GM12865 (cell line): Measurements from ENCODE around the gene LAMB4.

Source experiments
- DNase-seq: peaks from one replicate; pipeline ENCODE4 v3.0.0; 2010; ENCODE audit warnings: low read depth
- H3K4me3 ChIP-seq: 2 replicates; pipeline ENCODE4 v1.5.1; 2011; ENCODE audit warnings: mild to moderate bottlenecking, low read depth, low read length, control low read depth
- CTCF ChIP-seq: IDR thresholded peaks from 2 replicates; pipeline ENCODE4 v1.5.1; 2011; ENCODE audit warnings: low read length, control low read depth, low read depth, inconsistent platforms; ENCODE audit not compliant: insufficient read depth; ENCODE audit errors: missing control alignments

The LAMB4 gene

DNA sequence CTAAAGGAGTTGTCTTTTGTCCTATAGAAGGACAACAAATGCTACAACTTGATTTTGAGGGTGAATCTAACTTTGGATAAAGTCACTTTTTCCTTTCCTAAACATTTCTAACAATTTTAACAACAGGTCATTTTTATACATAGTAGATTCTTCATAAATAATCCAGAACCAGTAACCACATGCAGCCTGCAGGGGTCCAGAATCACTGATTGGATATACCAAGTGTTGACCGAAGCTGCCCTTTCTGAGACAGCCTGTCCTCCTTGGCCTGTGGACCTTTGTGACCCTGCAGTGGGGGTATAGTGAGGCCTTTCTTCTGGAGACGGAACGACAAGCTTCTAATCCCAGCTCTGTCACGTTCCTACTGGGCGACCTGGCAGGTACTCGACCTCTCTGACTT is 34.8 kb upstream of the LAMB4 start:
- no peak for DNase-seq
- H3K4me3 ChIP-seq, result no peak overlapping the region
- no peak for TF ChIP-seq CTCF

GRCh38 chr7:108164342-108164741 is 34.2 kb upstream of the LAMB4 start:
- DNase-seq, result no peak
- H3K4me3 ChIP-seq, result no peak overlapping the region
- TF ChIP-seq CTCF, result no peak

GRCh38 chr7:108158776-108159175 is 28.6 kb upstream of the LAMB4 start:
- DNase-seq, result no peak
- H3K4me3 ChIP-seq, result no peak overlapping the region
- no peak for TF ChIP-seq CTCF

DNA sequence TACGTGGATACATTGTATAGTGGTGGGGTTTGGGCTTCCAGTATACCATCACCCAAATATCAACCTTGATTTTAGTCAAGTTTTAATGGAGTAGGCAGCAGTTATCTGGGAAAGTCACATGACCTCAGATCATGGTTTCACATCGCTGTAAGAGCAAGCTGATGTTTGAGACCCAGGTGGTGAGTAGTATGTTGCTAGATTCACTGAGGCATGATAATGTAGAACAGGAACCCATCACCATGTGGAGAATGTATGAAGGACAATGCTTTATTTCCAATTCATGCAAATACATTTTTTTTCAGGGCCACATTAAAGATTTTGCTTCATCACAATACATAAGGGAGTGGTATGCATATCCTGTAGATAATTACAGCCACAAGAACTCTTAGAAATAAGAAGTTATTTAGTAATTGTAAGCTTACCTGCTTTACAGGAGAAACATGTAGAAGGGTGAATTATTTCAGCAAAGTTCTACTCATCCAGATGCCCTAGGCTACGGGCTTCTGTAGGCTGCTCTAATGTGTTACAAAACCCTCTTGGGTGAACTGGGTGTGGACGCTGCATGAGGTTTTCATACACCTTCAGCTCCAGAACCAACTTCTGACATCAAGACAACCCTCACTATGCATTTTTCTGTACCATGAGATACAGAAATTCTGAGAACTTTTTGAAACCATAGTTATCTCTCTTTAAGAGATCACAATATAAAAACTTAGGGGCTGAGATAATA is 27.6 kb upstream of the LAMB4 start:
- TF ChIP-seq CTCF, result no peak
- no peak for DNase-seq

GRCh38 chr7:108156897-108157605 is 26.9 kb upstream of the LAMB4 start:
- H3K4me3 ChIP-seq, result no peak overlapping the region
- no peak for TF ChIP-seq CTCF
- DNase-seq, result no peak

More for the DNA sequence above, 27.6 kb upstream of the LAMB4 start:
- no peak overlapping the region for H3K4me3 ChIP-seq

DNA sequence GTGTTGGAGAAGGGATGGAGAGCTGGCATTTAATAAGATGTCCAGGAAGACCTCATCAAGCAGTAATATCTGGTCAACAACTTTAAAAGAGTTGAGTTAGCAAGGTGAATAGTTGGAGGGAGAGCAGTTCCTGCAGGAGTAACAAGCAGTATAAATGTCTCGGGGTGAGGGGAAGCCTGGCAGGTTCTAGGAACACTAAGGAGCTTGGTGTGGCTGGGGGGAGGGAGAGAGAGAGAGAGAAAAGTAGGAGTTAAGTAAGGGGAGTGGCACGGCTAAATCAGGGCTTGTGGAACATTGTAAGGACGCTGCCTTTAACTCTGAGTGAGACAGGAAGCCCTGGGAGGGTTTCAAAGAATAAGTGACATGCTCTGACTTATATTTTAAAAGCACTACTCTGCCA is 22.0 kb upstream of the LAMB4 start:
- TF ChIP-seq CTCF, result no peak
- DNase-seq, result no peak
- H3K4me3 ChIP-seq, result no peak overlapping the region

DNA sequence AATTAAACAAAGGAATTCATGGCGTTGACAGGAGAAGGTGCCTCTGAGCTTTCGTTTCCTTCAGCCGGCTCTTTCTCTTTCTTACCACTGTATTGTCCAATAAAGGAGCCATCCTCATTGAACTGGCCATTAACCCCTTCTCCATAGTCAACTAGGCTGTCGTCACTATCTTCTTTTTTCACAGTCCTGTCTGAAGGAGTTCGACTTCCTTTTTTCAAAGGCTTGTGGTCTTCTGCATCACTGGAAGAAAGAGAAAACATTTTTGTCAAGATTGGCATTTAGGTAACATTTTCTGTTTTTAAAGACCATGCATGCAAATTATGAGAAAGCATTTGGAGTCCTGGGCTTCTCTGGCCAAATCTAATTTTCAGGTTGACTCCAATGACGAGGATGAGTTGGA is 19.7 kb upstream of the LAMB4 start:
- TF ChIP-seq CTCF, result no peak

More for the DNA sequence above, 19.7 kb upstream of the LAMB4 start:
- H3K4me3 ChIP-seq, result no peak overlapping the region
- no peak for DNase-seq
